AG10803 (cell line): ENCODE measurements around the gene FXYD1.

Experiments
- DNase-seq: peaks from one replicate; pipeline ENCODE4 v3.0.0; 2010; ENCODE audit warnings: low read depth
- H3K4me3 ChIP-seq: 2 replicates; pipeline ENCODE4 v1.5.1; 2011; ENCODE audit warnings: mild to moderate bottlenecking, low read length, control low read depth
- CTCF ChIP-seq: conservative IDR thresholded peaks from 2 replicates; pipeline ENCODE4 v1.5.1; 2011; ENCODE audit warnings: mild to moderate bottlenecking, low read length, control low read depth, inconsistent platforms

Gene FXYD1

GRCh38 chr19:35155981-35156672, 17.5 kb downstream of the FXYD1 start:
- TF ChIP-seq CTCF: no peak
- DNase-seq: no peak
- peak overlapping the region; percentile 89 for H3K4me3 ChIP-seq

- DNase-seq: no peak
- no peak for TF ChIP-seq CTCF
- H3K4me3 ChIP-seq: no peak overlapping the region
Observed at GRCh38 chr19:35156673-35157014, 18.0 kb downstream of the FXYD1 start.

- DNase-seq: no peak
- no peak for TF ChIP-seq CTCF
- H3K4me3 ChIP-seq: no peak overlapping the region
Observed at GRCh38 chr19:35157431-35157830, 18.8 kb downstream of the FXYD1 start.

- no peak overlapping the region for H3K4me3 ChIP-seq
- no peak for TF ChIP-seq CTCF
- no peak for DNase-seq
Observed at GRCh38 chr19:35159606-35160005, 21.0 kb downstream of the FXYD1 start.

- DNase-seq: no peak
- TF ChIP-seq CTCF: no peak
- no peak overlapping the region for H3K4me3 ChIP-seq
Observed at GRCh38 chr19:35160629-35161433, 22.2 kb downstream of the FXYD1 start.

- no peak overlapping the region for H3K4me3 ChIP-seq
- no peak for DNase-seq
- TF ChIP-seq CTCF: no peak
Observed at GRCh38 chr19:35161434-35161743, 22.8 kb downstream of the FXYD1 start.
